ENCODE results near the gene CCNL2. TPM values are rescaled to one million over a fixed set of nuclear protein-coding genes. Genes with fewer than 3 reads are reported as not detected.

CCNL2 gene
- total RNA-seq, 1 experiment from 2014 or later: 206 TPM

GRCh38 chr1:1342061-1342562 lies 57.0 kb downstream of the CCNL2 start:
- DNase-seq (ENCODE audit: low spot score): no peak
- ChIA-PET CTCF (no interaction called here), POLR2A (ENCODE audit: low non-redundant PET) (no interaction called here)
- no peak overlapping the region for H3K4me3 ChIP-seq (ENCODE audit: low read depth, low read length, poor library complexity, severe bottlenecking)
- intact Hi-C loops (cut with micrococcal nuclease; ENCODE audit: unreplicated experiment): no loop called here
- no peak overlapping the region for H3K27ac ChIP-seq (ENCODE audit: low read depth, low read length, poor library complexity, severe bottlenecking)
- no peaks in the 10 kb centered on the region for H3K27me3 ChIP-seq (replicated peaks; ENCODE audit: insufficient read depth, low read depth, low read length, poor library complexity)
- no peak for TF ChIP-seq EZH2 (IDR thresholded peaks at IDR 0.05; ENCODE audit: borderline replicate concordance, low read depth, low read length, poor library complexity, severe bottlenecking)
- TF ChIP-seq, protein P1, sequence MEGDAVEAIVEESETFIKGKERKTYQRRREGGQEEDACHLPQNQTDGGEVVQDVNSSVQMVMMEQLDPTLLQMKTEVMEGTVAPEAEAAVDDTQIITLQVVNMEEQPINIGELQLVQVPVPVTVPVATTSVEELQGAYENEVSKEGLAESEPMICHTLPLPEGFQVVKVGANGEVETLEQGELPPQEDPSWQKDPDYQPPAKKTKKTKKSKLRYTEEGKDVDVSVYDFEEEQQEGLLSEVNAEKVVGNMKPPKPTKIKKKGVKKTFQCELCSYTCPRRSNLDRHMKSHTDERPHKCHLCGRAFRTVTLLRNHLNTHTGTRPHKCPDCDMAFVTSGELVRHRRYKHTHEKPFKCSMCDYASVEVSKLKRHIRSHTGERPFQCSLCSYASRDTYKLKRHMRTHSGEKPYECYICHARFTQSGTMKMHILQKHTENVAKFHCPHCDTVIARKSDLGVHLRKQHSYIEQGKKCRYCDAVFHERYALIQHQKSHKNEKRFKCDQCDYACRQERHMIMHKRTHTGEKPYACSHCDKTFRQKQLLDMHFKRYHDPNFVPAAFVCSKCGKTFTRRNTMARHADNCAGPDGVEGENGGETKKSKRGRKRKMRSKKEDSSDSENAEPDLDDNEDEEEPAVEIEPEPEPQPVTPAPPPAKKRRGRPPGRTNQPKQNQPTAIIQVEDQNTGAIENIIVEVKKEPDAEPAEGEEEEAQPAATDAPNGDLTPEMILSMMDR (conservative IDR thresholded peaks at IDR 0.05; ENCODE audit: low read depth, low read length): no peak
- no peaks in the 10 kb centered on the region for H3K9me3 ChIP-seq (ENCODE audit: low read depth, low read length, poor library complexity, severe bottlenecking)
- H3K36me3 ChIP-seq (ENCODE audit: insufficient read depth, low read length, poor library complexity, severe bottlenecking): peaks cover 9% of the 10 kb centered on the region
- no TSS peak for BruUV-seq (replicated peaks)
- H3K4me1 ChIP-seq (ENCODE audit: insufficient read depth, low read length, poor library complexity, severe bottlenecking): no peaks in the 10 kb centered on the region

DNA sequence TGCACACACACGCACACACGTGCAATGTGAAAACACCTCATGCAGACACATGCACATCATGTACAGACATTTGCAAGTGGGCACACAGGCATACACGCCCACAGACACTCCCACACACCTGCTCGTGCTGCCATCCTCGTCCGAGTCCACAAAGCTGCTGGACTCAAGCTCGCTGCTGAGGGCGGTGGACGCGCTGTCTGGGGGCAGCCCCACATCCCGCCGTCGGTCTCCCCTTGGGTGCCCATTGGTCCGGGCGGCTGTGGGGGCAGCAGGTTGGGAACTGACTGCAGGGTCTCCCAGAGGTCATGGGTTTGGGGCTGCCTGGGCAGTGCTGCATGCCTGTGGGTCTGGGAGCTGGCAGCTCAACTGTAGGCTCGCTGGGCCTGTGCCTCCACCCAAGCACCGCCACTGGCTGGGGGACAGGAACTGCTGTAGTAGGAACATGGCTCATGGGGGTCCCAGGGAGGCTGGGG lies 57.5 kb downstream of the CCNL2 start:
- Histone ChIP-seq H3K9me3 (ENCODE audit: low read depth, low read length, poor library complexity, severe bottlenecking) (no peaks in the 10 kb centered on the region), H3K27ac (ENCODE audit: low read depth, low read length, poor library complexity, severe bottlenecking) (no peak overlapping the region), H3K36me3 (ENCODE audit: insufficient read depth, low read length, poor library complexity, severe bottlenecking) (peaks cover 9% of the 10 kb centered on the region), H3K27me3 (replicated peaks; ENCODE audit: insufficient read depth, low read depth, low read length, poor library complexity) (no peaks in the 10 kb centered on the region), H3K4me1 (ENCODE audit: insufficient read depth, low read length, poor library complexity, severe bottlenecking) (no peaks in the 10 kb centered on the region), H3K4me3 (ENCODE audit: low read depth, low read length, poor library complexity, severe bottlenecking) (no peak overlapping the region)
- ChIA-PET CTCF (no interaction called here), POLR2A (ENCODE audit: low non-redundant PET) (no interaction called here)
- TF ChIP-seq, protein P1 (conservative IDR thresholded peaks at IDR 0.05; ENCODE audit: low read depth, low read length): no peak
- no peak for TF ChIP-seq EZH2 (IDR thresholded peaks at IDR 0.05; ENCODE audit: borderline replicate concordance, low read depth, low read length, poor library complexity, severe bottlenecking)
- DNase-seq (ENCODE audit: low spot score): no peak
- intact Hi-C loops (cut with micrococcal nuclease; ENCODE audit: unreplicated experiment): no loop called here
- BruUV-seq (replicated peaks): no TSS peak

DNA sequence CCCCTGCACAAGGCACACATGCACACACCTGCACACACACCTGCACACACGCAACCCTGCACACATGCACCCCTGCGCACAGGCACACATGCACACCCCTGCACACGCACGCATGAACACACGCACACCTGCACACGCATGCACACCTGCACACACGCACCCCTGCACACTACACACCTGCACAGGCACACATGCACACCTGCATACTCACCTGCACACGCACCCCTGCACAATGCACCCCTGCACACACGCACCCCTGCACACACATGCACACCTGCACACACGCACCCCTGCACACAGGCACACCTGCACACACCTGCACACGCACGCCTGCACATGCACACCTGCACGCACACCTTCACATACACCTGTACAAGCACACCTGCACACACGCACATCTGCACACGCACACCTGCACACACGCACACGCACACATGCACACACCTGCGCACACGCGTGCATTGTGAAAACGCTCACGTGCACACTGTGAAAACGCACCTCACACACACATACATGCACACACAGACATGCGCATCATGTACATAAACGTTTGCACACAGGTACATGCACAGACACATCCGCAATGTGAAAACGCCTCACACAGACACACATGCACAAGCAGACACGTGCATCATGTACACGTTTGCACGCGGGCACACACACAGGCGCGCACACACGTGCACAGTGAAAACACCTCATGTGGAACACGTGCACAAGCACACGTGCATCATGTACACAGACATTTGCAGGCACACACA lies 58.2 kb downstream of the CCNL2 start:
- BruUV-seq (replicated peaks): no TSS peak
- Histone ChIP-seq H3K4me3 (ENCODE audit: low read depth, low read length, poor library complexity, severe bottlenecking) (no peak overlapping the region), H3K27ac (ENCODE audit: low read depth, low read length, poor library complexity, severe bottlenecking) (no peak overlapping the region), H3K9me3 (ENCODE audit: low read depth, low read length, poor library complexity, severe bottlenecking) (no peaks in the 10 kb centered on the region), H3K27me3 (replicated peaks; ENCODE audit: insufficient read depth, low read depth, low read length, poor library complexity) (no peaks in the 10 kb centered on the region), H3K4me1 (ENCODE audit: insufficient read depth, low read length, poor library complexity, severe bottlenecking) (no peaks in the 10 kb centered on the region), H3K36me3 (ENCODE audit: insufficient read depth, low read length, poor library complexity, severe bottlenecking) (peaks cover 9% of the 10 kb centered on the region)
- POLR2A ChIA-PET (ENCODE audit: low non-redundant PET): no interaction called here
- CTCF ChIA-PET: no interaction called here
- intact Hi-C loops (cut with micrococcal nuclease; ENCODE audit: unreplicated experiment): no loop called here
- no peak for TF ChIP-seq EZH2 (IDR thresholded peaks at IDR 0.05; ENCODE audit: borderline replicate concordance, low read depth, low read length, poor library complexity, severe bottlenecking)
- TF ChIP-seq, protein P1 (conservative IDR thresholded peaks at IDR 0.05; ENCODE audit: low read depth, low read length): no peak
- no peak for DNase-seq (ENCODE audit: low spot score)
